HT1080 (cell line): Measurements from ENCODE around the gene DLK2. TPM values are rescaled to one million over a fixed set of nuclear protein-coding genes. Genes with fewer than 3 reads are reported as not detected.
"Not testable (repeated sequence)": the region's sequence is repeated elsewhere in the genome, so short reads cannot be mapped to it uniquely, and the experiment has no call there.

ENCODE experiments used
- DNase-seq: peaks from one replicate; pipeline ENCODE4 v3.0.0-alpha.2; 2015; ENCODE audit warnings: low read depth
- polyA plus RNA-seq, 2 experiments: library from polyadenylated mRNA; depleted of rRNA; stranded (reverse); fragments of >200 nt; gene quantifications; 2 replicates each; pipeline ENCODE4 v1.2.3, GENCODE V29; 2015
- total RNA-seq: library from RNA; depleted of rRNA; stranded (reverse); fragments of >200 nt; shearing (Covaris generic); gene quantifications from 2 replicates; pipeline ENCODE4 v1.2.3, GENCODE V29; 2014; rRNA removed

Gene DLK2
- 3.8 and 4.2 TPM in 2 replicates for total RNA-seq
- 1.8 and 2.2 TPM in 2 replicates for polyA plus RNA-seq (2015; cell fraction: cytosol; rRNA removed)
- polyA plus RNA-seq (2015; cell fraction: nucleus; rRNA removed): 0.84 and 1.3 TPM in 2 replicates

GRCh38 chr6:43455531-43456428 lies at the start of gene DLK2:
Gene DLK2, minus strand, starts transcription at chr6:43455548. Its CDS starts 723 bp downstream, at chr6:43454825.
- DNase-seq: no peak

GRCh38 chr6:43503443-43503842 lies 48.1 kb upstream of the DLK2 start:
- no peak for DNase-seq

GRCh38 chr6:43502666-43503065 lies 47.3 kb upstream of the DLK2 start:
- no peak for DNase-seq

GRCh38 chr6:43500921-43501320 lies 45.6 kb upstream of the DLK2 start:
- no peak for DNase-seq

GRCh38 chr6:43499028-43499815 lies 43.9 kb upstream of the DLK2 start:
- no peak for DNase-seq

GRCh38 chr6:43498291-43498690 lies 42.9 kb upstream of the DLK2 start:
- DNase-seq: not testable (repeated sequence)

GRCh38 chr6:43497689-43498088 lies 42.3 kb upstream of the DLK2 start:
- no peak for DNase-seq

- no peak for DNase-seq
These were observed 41.7 kb upstream of the DLK2 start for GRCh38 chr6:43497129-43497396.

GRCh38 chr6:43496370-43497128 lies 41.2 kb upstream of the DLK2 start:
- peak; percentile 50 for DNase-seq

GRCh38 chr6:43495409-43495941 lies 40.1 kb upstream of the DLK2 start:
- DNase-seq: peak; percentile 34

GRCh38 chr6:43494766-43495165 lies 39.4 kb upstream of the DLK2 start:
- DNase-seq: no peak

- no peak for DNase-seq
These were observed 39.0 kb upstream of the DLK2 start for GRCh38 chr6:43494321-43494720.

GRCh38 chr6:43493833-43494232 lies 38.5 kb upstream of the DLK2 start:
- no peak for DNase-seq

GRCh38 chr6:43493230-43493629 lies 37.9 kb upstream of the DLK2 start:
- no peak for DNase-seq

GRCh38 chr6:43492673-43493072 lies 37.3 kb upstream of the DLK2 start:
- DNase-seq: no peak

GRCh38 chr6:43491750-43492661 lies 36.7 kb upstream of the DLK2 start:
- DNase-seq: peak; percentile 72

- no peak for DNase-seq
These were observed 35.2 kb upstream of the DLK2 start for GRCh38 chr6:43490523-43490939.

GRCh38 chr6:43489277-43490072 lies 34.1 kb upstream of the DLK2 start:
- no peak for DNase-seq

GRCh38 chr6:43488667-43489276 lies 33.4 kb upstream of the DLK2 start:
- DNase-seq: peak; percentile 72
